ENCODE results near the gene KIF1C. TPM values are rescaled to one million over a fixed set of nuclear protein-coding genes. Genes with fewer than 3 reads are reported as not detected.

Gene KIF1C
- total RNA-seq, 1 experiment from 2014 or later: 121 TPM

- no peak for DNase-seq (ENCODE audit: low read depth, low spot score)
- CTCF ChIA-PET: no interaction called here
- Histone ChIP-seq H2AFZ (ENCODE audit: low read depth, low read length, poor library complexity, severe bottlenecking) (no peak overlapping the region), H3K9me2 (ENCODE audit: insufficient read depth) (no peaks in the 10 kb centered on the region), H3K9ac (ENCODE audit: low read length) (no peak overlapping the region), H3K36me3 (ENCODE audit: control insufficient read depth in 1 of 2, insufficient read depth in 2 of 2, low read length in 2 of 2) (peaks cover 47 to 55% of the 10 kb centered on the region in 2 experiments), H3K9me3 (ENCODE audit: control insufficient read depth in 1 of 2, insufficient read depth in 1 of 2, low read depth in 1 of 2, low read length in 2 of 2) (no peaks in the 10 kb centered on the region), H3K27me3 (ENCODE audit: insufficient read depth, low read length) (no peaks in the 10 kb centered on the region), H3K4me1 (ENCODE audit: control insufficient read depth in 1 of 2, insufficient read depth in 2 of 2, low read length in 2 of 2) (peaks cover 9 to 24% of the 10 kb centered on the region in 2 experiments; a peak in 3 of 4 replicates), H3K4me2 (ENCODE audit: low read length) (no peak overlapping the region), H4K20me1 (ENCODE audit: insufficient read depth) (no peaks in the 10 kb centered on the region), H3K4me3 (replicated peaks in 1 of 2; ENCODE audit: low read depth in 1 of 2, low read length in 2 of 2) (no peak overlapping the region), H3K27ac (ENCODE audit: low read depth, low read length) (no peak overlapping the region), H3K79me2 (ENCODE audit: insufficient read depth, low read length) (peaks cover 30% of the 10 kb centered on the region)
- ATAC-seq: no peak
- intact Hi-C loops (cut with micrococcal nuclease): no loop called here
- RAD21 ChIA-PET (ENCODE audit: low non-redundant PET in 1 of 2, low total read pairs in 2 of 2, uncharacterized antibody in 2 of 2, unreplicated experiment in 2 of 2): no interaction called here
- no TSS peak for BruUV-seq (replicated peaks)
- no peak for TF ChIP-seq POLR2A (IDR thresholded peaks at IDR 0.05; ENCODE audit: borderline replicate concordance, extremely low read depth, insufficient read depth, insufficient read length)
- TF ChIP-seq POLR2AphosphoS5 (IDR thresholded peaks at IDR 0.05; ENCODE audit: low read depth, low read length): no peak
- no peak for TF ChIP-seq MAX (IDR thresholded peaks at IDR 0.05)
- no peak for TF ChIP-seq ATF3 (IDR thresholded peaks at IDR 0.05)
- no peak for TF ChIP-seq CTCF (IDR thresholded peaks at IDR 0.05 in 2 of 3, conservative IDR thresholded peaks at IDR 0.05 in 1 of 3; ENCODE audit: borderline replicate concordance in 1 of 3, insufficient read depth in 1 of 3, low read depth in 2 of 3, low read length in 2 of 3)
- TF ChIP-seq REST (IDR thresholded peaks at IDR 0.05; ENCODE audit: low read depth): no peak
- no peak for TF ChIP-seq YY1 (IDR thresholded peaks at IDR 0.05; ENCODE audit: extremely low read depth, insufficient replicate concordance, low read depth, low read length)
- TF ChIP-seq FOSL1 (IDR thresholded peaks at IDR 0.05; ENCODE audit: low read depth): no peak
- TF ChIP-seq SRF (IDR thresholded peaks at IDR 0.05; ENCODE audit: low read depth): no peak
- POLR2A ChIA-PET: no interaction called here
These were observed 5.6 kb downstream of the KIF1C start for GRCh38 chr17:5003214-5003867.
